CD4-positive, alpha-beta T cell treated with Interleukin-4 for 1 hour (primary cell): ENCODE results near the gene SMAD3.
"Not testable (repeated sequence)": the region's sequence is repeated elsewhere in the genome, so short reads cannot be mapped to it uniquely, and the experiment has no call there.

Experiments used
- DNase-seq, 2 donors: peaks; one replicate each; pipeline ENCODE4 v3.0.0-alpha.2; 2020 to 2022

Gene SMAD3

GRCh38 chr15:67065531-67066005, at the start of gene SMAD3:
Gene SMAD3, plus strand, starts transcription at chr15:67065602. Its CDS starts 553 bp downstream, at chr15:67066155.
- DNase-seq, result peak; percentile 80 to 84

GRCh38 chr15:67017311-67017710, 48.1 kb upstream of the SMAD3 start:
- no peak for DNase-seq

- DNase-seq, result no peak
Observed at GRCh38 chr15:67018026-67018425, 47.4 kb upstream of the SMAD3 start.

- DNase-seq, result no peak
Observed at GRCh38 chr15:67018441-67018840, 47.0 kb upstream of the SMAD3 start.

GRCh38 chr15:67019069-67019468, 46.3 kb upstream of the SMAD3 start:
- no peak for DNase-seq

GRCh38 chr15:67019884-67020520, 45.4 kb upstream of the SMAD3 start:
- no peak for DNase-seq

- not testable (repeated sequence) for DNase-seq
Observed at GRCh38 chr15:67020668-67021067, 44.7 kb upstream of the SMAD3 start.

- DNase-seq, result no peak
Observed at GRCh38 chr15:67021455-67021854, 43.9 kb upstream of the SMAD3 start.

- no peak for DNase-seq
Observed at GRCh38 chr15:67022587-67023105, 42.8 kb upstream of the SMAD3 start.

- no peak for DNase-seq
Observed at GRCh38 chr15:67023517-67024313, 41.7 kb upstream of the SMAD3 start.

GRCh38 chr15:67024314-67024997, 40.9 kb upstream of the SMAD3 start:
- DNase-seq, result peak in 1 of 2 donors; percentile 67

- DNase-seq, result no peak
Observed at GRCh38 chr15:67024998-67025368, 40.4 kb upstream of the SMAD3 start.

GRCh38 chr15:67025719-67026609, 39.4 kb upstream of the SMAD3 start:
- no peak for DNase-seq

GRCh38 chr15:67026610-67026967, 38.8 kb upstream of the SMAD3 start:
- DNase-seq, result no peak

GRCh38 chr15:67028440-67028839, 37.0 kb upstream of the SMAD3 start:
- DNase-seq, result not testable (repeated sequence)

GRCh38 chr15:67030036-67030762, 35.2 kb upstream of the SMAD3 start:
- DNase-seq, result no peak

GRCh38 chr15:67031331-67031730, 34.1 kb upstream of the SMAD3 start:
- no peak for DNase-seq

GRCh38 chr15:67032608-67033007, 32.8 kb upstream of the SMAD3 start:
- no peak for DNase-seq

- DNase-seq, result peak; percentile 37 to 50
Observed at GRCh38 chr15:67033012-67033411, 32.4 kb upstream of the SMAD3 start.

- peak; percentile 22 to 26 for DNase-seq
Observed at GRCh38 chr15:67033571-67034044, 31.8 kb upstream of the SMAD3 start.

GRCh38 chr15:67035886-67036285, 29.5 kb upstream of the SMAD3 start:
- DNase-seq, result no peak
